ENCODE data around the gene DCAF6.
"Not testable (repeated sequence)": the region's sequence is repeated elsewhere in the genome, so short reads cannot be mapped to it uniquely, and the experiment has no call there.

The DCAF6 gene

DNA sequence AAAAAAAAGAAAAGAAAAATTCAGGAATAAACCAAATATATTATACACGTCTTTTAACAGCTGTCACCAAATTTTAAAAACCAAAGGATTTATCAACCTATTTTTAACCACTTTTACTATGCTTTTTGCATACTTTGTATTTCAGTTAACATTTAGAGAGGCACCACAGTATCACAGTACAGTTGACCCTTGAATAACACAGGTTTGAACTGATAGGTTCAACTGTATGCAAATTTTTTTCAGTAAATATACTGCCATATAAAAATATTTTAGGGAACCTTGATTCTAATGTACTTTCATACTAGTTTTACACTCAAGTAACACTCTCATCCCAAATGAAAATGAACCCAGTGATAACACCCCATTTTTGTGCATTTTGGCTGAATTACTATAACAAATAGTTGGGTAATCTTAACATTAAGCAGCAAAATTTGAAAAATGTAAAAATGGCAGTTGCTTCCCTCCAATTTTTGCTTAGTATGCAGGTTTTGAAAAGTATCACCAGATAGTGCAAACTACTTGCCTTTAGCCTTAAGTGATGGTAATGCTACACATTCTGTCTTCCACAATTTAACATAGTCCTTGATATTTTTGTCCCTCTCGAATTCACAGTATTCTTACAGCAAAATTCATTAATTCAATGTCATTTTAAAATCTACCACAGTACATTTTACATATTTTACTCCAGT is 11.8 kb upstream of the DCAF6 start:
- no peak for DNase-seq (ENCODE audit: low read depth in 2 of 2)

DNA sequence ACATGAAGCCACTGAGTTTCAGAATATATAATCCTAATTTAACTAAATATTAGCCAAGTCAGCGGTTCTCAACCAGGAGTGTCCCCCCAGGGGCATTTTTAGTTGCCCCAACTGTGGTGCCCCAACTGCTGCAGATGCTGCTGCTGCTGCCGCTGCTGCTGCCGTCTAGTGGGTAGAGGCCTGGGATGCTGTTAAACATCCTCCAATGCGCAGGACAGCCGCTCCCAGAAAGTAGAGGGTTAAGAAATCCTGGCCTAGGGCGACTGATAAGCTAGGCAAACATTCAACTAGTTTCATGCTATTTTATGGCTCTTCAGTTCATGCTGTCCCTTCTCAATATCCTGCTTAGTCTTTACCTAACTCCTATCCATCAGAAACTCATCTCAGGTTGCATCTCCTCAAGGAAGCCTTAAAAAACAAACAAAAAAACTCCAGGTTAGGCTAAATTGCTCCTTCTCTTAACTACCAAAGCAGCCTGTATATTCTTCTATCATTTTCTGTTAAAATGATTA is 9.9 kb upstream of the DCAF6 start:
- no peak for DNase-seq (ENCODE audit: low read depth in 2 of 2)

DNA sequence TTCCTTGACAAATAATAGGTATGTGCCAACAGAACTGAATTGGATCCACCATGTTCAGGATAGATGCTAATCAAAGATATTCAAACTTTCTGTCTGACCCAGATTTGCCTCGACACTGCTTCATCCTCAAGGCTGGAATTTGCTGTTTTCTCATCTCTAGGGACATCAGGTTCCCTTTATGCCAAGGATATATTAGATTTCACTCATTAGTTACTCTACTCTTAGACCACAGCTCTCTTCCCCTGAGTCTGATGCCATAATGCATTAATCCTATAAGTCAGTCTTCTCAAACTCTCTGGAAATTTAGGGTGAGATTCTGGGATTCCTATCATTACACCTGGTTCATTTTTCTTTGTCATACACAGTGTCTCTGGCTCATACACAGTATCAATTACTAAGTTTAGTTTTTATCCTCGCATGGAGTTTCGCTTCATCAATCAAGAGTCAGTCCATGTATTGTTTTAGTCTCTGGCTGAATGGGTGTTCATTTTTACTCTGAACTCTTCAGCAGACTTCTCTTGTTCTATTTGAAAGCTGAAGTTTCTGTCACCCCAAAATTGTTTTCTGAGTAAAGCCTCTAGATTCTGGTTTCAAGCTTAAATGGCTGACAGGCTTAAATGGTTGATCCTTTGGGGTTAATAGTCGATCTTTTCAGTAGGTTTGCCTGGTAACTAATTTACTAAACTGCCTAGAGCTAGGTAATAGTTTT is 9.3 kb upstream of the DCAF6 start:
- no peak for DNase-seq (ENCODE audit: low read depth in 2 of 2)

DNA sequence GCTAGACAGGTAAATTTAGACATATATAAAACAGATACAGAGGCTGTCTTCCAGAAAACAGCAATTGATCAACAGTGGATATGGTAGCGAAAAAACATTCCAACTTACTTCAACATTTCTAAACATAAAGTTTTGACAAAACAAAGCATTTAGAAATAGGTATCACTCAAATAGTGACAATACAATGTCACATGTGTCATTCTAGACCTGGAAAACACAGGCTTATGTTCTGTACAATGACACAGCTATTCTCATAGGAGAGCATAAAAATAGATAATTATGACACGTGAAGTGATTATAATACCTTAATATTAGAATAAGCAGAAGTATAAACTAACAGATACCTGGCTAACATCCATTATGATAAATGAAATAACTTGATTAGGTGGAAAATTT is 8.0 kb upstream of the DCAF6 start:
- no peak for DNase-seq (ENCODE audit: low read depth in 2 of 2)

DNA sequence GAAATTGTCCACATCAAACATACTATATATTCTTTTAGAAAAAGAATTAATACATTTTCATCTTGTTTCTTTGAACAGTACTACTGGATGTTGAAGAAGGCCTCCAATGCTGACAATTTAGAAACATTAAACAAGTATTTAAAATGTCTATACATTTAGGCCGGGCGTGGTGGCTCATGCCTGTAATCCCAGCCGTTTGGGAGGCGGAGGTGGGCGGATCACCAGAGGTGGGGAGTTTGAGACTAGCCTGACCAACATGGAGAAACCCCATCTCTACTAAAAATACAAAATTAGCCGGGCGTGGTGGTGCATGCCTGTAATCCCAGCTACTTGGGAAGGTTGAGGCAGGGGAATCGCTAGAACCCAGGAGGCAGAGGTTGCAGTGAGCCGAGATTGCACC is 7.6 kb upstream of the DCAF6 start:
- not testable (repeated sequence) for DNase-seq (ENCODE audit: low read depth in 2 of 2)

DNA sequence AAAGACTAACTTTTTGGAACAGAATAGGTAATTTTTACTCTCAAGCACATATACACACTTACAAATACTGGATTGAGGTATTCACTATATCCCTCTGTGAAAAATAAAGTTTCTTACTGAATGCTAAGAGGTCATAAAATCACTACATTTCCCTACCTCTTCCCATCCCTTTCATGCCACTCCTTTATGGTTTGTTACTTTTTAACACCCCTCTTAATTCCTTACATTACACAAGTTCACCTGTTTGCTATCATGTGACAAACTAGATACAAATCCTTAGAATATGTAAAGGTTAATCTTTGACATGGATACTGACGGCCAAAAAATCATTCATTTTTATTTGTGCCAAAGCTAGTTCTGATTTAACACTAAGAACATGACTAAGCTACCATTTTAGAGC is 6.8 kb upstream of the DCAF6 start:
- DNase-seq (ENCODE audit: low read depth in 2 of 2), result no peak

DNA sequence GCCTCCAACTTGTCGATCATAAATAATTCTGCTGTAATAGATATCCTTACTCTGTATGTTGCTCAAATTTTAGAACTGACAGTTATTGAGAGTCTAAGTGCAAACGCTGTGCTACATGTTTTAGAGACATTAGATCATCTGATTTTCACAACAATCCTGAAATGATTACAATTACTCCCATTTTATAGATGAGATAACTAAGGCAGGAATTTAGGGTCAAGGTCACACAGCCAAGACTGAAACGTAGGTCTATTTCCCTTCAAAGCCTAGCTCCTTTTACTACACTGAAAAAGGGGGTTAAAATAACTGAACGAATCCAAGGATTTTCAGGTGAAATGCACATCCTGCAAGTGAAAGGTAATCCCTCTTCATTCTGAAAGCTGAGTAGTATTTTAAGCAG is 2.7 kb upstream of the DCAF6 start:
- no peak for DNase-seq (ENCODE audit: low read depth in 2 of 2)

DNA sequence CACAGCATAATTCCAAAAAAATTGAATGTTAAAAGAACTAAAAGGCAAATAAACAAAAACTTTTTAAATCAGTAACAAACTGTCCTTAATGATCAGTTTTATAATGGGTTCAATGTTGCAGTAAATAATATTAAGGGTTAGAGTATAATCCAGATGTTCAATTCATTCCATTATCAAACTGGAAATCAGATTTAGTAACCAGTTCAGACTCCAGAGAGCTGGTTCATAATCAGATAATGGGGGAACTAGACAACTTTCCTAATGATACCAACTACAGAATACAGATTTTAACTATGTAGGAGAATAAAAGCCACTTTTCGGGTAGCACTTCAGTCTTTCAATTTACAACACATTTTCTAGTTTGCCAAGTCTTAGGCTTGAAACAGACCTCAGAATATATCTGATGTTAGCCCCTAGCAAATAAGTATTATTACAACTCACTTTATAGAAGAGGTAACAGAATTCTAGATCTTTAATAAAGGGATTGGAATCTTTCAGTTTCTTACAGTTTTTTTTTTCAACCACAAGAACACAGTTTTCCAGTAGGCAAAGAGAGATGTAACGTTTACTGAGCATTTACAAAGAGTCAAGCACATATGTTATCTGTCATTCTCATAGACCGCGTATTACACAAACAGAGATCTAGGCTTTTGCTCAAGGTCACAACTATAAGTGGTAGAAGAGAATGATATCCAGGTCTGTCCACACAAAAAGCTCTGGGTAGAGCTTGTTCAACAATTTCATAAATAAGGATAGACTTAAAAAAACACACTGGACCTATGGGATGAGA is 1.9 kb upstream of the DCAF6 start:
- DNase-seq (ENCODE audit: low read depth in 2 of 2), result no peak

DNA sequence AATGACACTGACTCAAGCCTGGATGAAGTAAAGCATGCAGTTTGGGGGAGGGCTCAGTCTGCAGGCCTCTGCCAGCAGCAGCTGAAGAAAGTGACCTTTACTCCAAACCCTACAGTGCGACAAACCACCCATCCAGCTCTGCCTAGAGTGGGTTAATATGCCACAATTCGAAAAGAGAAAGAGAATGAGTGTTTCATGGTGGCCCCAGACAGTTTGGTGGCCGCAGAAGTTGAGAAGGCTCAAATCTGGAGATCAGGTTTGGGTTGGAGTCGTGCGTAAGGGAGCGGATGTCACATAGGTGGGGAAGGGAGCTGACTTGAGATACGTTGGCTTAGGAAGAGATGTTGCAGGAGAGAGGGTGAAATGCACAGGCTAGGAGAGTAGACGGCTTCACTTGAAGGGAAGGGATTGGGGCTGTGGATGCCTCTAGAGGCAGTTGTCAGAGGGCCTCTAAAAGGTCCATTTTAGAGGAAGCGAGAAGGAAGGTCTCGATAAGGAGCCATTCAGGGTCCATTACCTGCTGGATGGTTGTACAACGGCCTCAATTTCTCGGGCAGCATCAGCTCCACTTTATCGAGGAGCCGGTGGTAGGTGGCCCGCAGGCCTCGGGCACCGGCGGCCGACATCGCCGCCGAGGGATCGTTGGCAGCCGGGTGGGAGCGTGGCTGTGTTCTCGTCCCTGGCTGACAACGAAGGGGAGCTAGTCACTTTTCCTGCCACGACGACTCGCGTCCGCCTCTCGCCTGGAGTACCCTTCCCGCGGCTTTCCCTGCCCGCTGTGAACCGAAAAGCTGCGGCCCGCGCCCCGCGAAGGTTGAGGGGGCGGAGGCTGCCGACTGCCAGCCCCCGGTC is 1.0 kb upstream of the DCAF6 start:
- DNase-seq (ENCODE audit: low read depth in 2 of 2), result peak; percentile 1 to 8

DNA sequence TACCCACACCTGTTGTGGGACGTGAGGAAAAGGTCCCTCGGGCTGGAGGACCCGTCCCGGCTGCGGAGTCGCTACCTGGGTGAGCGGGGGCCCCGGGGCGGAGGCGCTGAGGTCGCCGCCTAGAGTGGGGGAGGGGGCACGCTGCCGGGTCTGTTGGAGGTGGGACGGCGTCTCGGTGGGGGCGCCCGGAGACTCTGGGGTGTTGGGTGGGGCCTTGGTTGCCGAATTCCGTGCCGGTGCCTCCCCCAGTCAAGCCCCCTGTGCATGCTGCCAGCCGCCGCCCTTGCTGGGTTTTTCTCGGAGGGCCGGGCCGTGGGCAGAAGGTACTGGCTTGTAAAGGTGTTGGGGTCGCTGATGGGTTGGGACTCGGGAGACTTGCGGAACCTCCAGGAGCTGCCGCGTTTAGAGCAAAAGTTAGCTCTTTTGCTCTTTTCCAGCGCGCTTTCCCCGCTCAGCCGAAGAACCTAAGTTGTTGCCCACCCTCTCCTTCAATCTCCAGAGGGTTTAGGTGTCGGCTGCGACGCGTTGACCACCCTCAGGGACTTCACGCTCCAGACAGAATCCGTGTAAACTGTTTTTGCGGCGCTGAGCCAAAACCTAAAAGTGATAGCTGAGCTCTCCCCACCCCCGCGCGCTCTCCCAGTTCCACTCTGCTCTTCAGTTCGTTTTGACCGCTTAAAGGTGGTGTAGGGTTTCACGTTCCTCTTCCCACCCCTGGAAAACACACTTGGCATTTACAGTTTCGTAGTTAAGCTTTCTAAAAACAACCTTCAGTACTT is 636 bp downstream of the DCAF6 start, which contains the start of gene MPC2:
Gene MPC2, minus strand, starts transcription at position 143 of the 779 bp plus-strand sequence. CDS start 1,231 bp downstream, outside the sequence.
- DNase-seq (ENCODE audit: low read depth in 2 of 2), result peak; percentile 37 to 48

DNA sequence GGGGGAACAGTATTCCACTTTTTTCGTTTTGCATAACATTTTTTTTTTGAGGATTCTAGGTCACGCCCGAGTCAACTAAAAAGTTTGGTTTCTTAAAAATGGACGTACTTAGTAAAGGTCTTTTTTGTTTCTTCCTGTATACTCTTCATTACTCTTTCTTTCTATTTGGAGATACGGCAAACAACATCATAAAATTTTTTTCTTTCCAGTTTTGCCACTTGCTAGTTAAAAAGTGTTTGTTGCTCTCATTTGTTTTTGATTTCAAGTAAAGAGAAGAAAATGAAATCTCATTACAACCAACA is 1.2 kb downstream of the DCAF6 start:
- DNase-seq (ENCODE audit: low read depth in 2 of 2), result no peak

DNA sequence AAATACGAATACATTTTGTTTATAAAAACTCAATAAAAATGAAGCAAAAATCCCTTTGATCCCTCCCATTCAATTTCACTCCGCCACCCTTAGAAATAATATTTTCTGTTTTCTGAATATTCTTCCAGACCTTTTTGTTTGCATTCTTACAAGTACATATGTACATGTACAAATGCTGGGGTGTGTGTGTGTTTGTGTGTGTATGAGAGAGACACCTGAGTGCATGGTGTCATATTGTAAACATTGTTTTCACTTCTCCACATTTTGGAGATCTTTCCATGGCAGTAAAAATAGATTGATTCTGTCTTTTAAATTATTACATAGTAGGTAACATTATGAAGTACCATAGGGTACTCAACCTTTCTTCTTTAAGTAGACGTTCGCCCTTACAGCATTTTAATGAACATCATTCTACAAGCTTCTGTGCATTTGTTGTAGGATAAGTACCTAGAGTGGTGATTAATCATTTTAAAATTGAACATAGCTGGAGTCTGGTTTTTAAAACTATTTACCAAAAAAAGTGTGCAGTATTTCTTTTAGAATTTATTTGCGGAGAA is 1.7 kb downstream of the DCAF6 start:
- no peak for DNase-seq (ENCODE audit: low read depth in 2 of 2)

DNA sequence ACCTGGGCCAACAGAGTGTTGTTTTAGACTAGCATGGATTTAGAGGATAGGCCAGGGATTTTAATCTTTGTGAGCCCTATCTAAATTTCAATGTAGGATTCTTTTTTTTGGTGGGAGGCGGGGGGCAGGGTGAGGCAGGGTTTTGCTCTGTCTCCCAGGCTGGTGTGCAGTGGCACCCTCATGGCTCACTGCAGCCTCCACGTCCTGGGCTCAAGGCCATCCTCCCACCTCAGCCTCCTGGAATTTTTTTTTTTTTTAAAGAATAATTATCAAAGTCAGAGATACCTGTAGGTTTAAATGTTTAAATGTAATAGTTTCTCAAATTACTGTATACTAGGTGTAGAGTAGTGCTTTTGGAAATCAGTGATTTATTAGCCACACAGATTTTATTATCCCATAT is 3.8 kb downstream of the DCAF6 start:
- DNase-seq (ENCODE audit: low read depth in 2 of 2), result no peak

DNA sequence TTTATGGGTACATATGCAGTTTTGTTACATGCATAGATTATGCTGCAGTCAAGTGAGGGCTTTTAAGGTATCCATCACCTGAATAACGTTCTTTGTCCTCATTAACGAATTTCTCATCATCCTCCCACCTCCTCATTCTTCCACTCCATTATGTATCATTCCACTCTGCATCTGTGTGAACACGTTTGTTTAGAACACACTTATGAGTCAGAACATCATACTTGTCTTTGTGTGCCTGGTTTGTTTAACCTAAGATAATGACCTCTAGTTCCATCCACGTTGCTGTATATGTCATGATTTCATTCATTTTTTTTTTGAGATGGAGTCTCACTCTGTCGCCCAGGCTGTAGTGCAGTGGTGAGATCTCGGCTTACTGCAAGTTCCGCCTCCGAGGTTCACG is 7.1 kb downstream of the DCAF6 start:
- DNase-seq (ENCODE audit: low read depth in 2 of 2), result no peak

DNA sequence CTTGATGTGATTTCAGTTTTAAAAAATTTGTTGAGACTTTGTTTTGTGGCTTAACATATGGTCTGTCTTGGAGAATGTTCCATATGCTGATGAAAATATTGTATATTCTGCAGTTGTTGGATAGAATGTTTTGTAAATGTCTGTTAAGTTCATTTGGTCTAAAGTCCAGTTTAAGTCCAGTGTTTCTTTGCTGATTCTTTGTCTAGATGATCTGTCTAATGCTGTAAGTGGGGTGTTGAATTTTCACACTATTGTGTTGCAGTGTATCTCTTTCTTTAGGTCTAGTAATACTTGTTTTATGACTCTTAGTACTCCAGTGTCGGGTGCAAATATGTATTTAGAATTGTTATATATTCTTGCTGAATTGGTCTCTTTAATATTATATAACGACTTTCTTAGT is 11.2 kb downstream of the DCAF6 start:
- DNase-seq (ENCODE audit: low read depth in 2 of 2), result no peak

DNA sequence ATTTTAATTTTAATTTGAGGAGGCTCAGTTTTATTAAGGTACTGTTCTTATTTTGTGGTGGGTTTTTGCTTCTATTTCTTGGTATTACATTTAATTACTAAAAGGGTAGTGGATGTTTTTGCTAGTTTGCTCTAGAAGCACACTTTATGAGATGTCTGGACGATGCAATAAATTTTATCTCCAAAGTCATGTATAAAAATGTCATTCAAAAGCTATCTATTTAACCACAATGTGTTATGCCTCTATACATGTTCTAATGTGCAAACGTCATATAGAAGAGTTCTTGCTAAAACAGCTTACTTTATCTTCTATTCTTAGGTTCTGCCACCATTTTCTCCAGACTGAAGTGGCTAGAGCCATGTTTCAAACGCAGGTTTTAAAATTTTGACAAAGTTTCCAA is 13.3 kb downstream of the DCAF6 start:
- no peak for DNase-seq (ENCODE audit: low read depth in 2 of 2)

DNA sequence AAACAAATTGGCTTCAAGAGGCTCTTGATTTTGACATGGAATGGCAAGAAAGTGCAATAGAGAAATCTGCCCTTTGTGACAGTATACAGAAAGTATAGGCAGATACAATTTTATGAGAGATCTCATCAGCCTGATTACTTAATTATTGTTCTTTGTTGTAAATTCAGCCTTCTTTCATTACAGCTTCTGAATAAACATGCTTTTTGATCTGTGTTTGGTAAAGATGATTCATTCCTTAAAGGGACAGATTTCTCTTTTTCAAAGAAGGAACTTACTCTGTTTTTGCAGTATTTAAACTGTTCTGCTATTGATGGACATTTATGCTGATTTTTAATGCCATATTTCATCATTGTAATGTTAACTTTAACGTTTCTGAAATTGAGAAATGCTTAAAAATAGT is 14.1 kb downstream of the DCAF6 start:
- no peak for DNase-seq (ENCODE audit: low read depth in 2 of 2)

DNA sequence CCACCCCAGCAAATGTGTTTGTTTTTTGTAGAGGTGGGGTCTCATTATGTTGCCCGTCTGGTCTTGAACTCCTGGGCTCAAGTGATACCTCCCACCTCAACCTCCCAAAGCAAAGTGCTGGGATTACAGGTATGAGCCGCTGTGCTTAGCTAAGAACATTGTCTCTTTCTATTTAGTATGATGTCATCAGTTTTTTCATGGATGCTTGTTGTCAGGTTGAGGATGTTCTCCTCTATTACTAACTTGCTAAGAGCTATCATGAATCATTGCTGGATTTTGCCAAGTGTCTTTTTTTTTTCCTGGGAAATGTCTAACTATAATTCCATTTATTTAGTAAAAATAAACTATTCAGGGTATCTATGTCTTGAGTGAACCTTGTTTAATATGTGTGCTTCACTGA is 19.4 kb downstream of the DCAF6 start:
- DNase-seq (ENCODE audit: low read depth in 2 of 2), result no peak

DNA sequence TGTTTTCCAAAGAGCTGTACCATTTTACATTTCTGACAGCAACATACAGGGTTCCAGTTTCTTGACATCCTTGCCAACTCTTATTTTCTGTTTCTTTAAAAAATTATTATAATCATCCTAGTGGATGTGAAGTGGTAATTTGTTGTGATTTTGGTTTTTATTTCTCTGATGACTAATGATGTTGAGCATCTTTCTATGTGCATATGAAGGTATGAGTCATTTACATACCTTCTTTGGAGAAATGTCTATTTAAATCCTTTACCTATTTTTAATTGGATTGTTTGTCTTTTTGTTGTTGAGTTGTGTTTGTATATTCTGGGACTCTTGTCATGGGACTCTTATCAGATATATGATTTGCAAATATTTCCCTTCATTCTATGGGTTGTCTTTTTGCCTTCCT is 21.2 kb downstream of the DCAF6 start:
- DNase-seq (ENCODE audit: low read depth in 2 of 2), result no peak

DNA sequence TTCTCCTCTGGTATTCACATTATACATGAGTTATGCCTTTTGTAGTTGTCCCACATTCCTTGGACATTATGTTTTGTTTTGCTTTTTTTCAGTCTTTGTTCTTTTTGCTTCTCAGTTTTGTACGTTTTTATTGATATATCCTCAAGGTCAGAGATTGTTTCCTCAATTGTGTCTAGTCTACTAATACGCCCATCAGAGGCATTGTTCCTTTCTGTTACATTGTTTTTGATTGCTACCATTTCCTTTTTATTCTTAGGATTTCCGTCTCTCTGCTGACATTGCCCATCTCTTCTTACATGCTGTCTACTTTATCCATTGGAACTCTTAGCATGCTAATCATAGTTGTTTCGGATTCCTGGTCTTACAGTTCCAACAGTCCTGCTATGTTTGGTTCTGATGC is 28.2 kb downstream of the DCAF6 start:
- DNase-seq (ENCODE audit: low read depth in 2 of 2), result no peak

DNA sequence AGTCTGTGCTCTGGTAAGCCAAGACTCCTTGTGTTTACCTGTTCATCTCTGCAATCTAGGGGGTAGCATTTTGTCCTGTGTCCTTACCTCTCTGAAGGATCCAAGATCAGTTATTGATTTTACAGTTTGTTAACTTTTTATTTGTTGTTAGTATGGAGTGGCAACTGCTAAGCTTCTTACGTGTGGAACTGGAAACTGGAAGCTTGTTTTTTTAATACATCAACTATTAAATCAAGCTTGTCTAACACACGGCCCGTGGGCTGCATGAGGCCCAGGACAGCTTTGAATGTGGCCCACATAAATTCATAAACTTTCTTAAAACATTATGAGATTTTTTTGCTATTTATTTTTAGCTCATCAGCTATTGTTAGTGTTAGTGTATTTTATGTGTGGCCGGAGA is 29.6 kb downstream of the DCAF6 start:
- DNase-seq (ENCODE audit: low read depth in 2 of 2), result no peak

Data from activated CD4-positive, alpha-beta T cell treated with anti-CD3 and anti-CD28 coated beads for 24 hours (primary cell).